Head of caudate nucleus (tissue), 42 donors: ENCODE results near the gene BTBD1.
A peak's percentile ranks its signal among the peaks of the same experiment; 100 is the strongest.
"Not testable (repeated sequence)": the region's sequence is repeated elsewhere in the genome, so short reads cannot be mapped to it uniquely, and the experiment has no call there.

ENCODE experiments used
- DNase-seq, 42 donors: peaks; one replicate each; pipeline versions ENCODE4 v3.0.0 to v3.0.0-alpha.2; 2020 to 2021; ENCODE audit warnings: mixed read lengths in 7 of 42
- intact Hi-C: fragments of 100-400 bp; cut with DNase I; formaldehyde crosslinking; loops from one replicate; pipeline ENCODE4 v1.15.0; 2022

The BTBD1 gene

GRCh38 chr15:83100097-83100646, 33.1 kb upstream of the BTBD1 start:
- intact Hi-C loops, result no loop called here
- DNase-seq, result peak in 6 of 42 donors; percentile 9 to 36 (median 16)

DNA sequence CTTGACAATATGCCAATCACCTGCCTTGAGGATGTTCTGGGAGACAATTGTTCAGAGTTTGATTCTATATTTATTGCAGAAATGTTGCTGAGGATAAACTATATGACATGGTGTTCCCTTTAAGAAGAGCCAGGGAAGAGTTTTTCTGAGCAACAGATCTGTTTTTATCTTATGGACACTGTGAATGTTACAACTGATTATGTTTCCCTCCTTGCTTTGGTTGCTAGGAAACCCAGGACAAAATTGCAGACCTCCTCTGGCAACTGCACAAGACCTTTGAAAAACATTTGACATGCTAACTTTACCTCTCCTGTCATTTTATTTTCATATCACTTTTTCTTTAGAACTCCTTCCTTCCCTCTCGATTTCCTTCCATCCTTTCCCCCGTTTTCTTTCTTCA, 32.2 kb upstream of the BTBD1 start:
- intact Hi-C loops, result no loop called here
- no peak for DNase-seq

DNA sequence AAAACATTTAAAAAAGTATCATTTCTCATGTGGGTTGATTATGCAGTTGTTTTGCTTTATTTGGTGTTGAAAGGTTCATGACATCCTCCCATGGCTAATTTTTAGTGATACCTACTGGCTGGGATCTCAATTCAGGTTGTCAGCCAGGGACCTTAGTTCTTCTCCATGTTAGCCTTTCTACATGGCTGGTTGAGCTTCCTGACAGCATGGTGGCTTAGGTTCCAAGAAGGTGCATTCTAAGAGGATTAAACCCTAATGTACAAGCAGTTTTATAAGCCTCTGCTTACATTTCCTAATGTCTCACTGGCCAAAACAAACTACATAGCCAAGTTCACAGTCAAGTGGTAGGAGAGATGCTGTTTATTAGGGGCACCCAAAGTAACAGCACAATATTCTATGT, 31.0 kb upstream of the BTBD1 start:
- intact Hi-C loops, result no loop called here

DNA sequence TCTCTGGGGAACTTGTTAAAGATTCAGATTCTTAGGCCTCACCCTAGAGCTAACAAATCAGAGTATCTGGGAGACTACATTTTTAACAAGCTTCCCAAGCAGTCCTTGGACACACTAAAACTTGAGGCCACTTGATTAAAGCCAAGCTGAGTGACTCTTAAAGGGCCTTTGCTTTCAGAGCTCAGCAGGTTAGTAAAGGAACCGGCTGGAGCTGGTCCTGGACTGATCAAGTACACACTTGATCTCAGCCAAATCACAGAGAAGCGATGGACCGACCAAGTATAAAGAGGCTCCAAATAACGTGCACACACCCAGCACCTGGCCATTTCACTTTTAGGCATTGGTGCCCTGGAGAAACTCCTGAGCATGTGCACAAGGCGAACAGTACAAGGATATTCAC, 27.5 kb upstream of the BTBD1 start:
- no peak for DNase-seq
- intact Hi-C loops, result no loop called here

More for the DNA sequence above, 31.0 kb upstream of the BTBD1 start:
- DNase-seq, result no peak

DNA sequence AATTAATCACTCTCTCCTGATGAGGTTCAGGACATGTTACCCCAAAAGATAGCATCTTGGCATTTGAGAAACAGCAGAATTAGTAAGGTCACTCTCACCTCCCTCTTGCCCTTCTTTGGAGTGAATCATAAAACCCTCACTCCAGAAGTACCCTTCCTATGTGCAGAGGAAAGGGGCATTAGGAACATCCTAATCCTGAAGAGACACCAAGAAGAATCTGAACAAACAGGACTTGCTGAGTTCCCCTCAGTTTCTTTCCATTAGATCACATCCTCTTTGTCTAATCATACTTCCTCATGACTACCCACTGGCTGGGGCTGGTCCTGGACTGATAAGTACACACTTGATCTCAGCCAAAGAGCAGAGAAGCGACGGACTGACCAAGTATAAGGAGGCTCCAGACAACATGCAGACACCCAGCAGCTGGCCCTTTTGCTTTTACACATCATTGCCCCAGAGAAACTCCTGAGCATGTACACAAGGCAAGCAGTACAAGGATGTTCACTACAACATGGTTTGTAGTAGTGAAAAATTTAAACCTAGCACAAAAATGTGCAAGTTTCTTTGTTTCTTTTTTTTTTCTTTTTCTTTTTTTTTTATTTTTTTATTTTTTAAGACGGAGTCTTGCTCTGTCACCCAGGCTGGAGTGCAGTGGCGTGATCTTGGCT, 25.4 kb upstream of the BTBD1 start:
- DNase-seq, result peak in 22 of 42 donors; percentile 16 to 66 (median 29)
- intact Hi-C loops, result no loop called here

DNA sequence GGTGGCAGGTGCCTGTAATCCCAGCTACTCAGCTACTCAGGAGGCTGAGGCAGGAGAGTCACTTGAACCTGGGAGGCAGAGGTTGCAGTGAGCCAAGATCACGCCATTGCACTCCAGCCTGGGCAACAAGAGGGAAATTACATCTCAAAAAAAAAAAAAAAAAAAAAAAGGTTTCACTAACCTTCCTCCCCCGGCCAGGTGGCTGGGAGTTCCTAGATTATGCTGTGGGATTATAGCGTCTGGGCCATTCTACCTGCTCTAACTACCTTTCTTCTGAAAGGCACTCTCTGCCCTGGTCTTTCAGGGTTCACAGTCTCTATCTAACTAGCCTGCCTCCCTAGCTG, 24.9 kb upstream of the BTBD1 start:
- DNase-seq, intact Hi-C loops: not testable (repeated sequence)

- intact Hi-C loops, result no loop called here
- DNase-seq, result no peak
Measured at GRCh38 chr15:83090465-83090864, 23.4 kb upstream of the BTBD1 start.

DNA sequence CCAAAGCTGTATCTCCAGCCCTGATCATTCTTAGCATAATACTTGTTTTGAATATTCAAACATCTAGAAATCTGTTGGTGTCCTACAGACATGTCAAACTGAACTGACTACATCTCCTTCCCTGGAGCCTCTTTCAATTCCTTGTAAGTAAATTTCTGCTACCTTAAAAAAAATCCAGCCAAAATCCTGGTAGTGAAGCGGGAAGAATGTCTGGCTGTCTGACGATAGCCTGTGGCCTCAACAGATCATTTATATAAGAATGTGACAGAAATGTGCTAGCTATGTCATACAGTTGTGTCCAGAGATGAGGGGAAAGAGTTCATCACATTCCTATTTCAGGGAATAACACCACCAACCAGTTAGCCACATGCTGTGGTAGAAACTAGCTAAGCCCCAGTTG, 21.8 kb upstream of the BTBD1 start:
- DNase-seq, result no peak
- intact Hi-C loops, result no loop called here

GRCh38 chr15:83087576-83087975, 20.5 kb upstream of the BTBD1 start:
- intact Hi-C loops, result no loop called here
- no peak for DNase-seq

GRCh38 chr15:83085864-83086552, 19.0 kb upstream of the BTBD1 start:
- intact Hi-C loops, DNase-seq: not testable (repeated sequence)

GRCh38 chr15:83085461-83085860, 18.4 kb upstream of the BTBD1 start:
- intact Hi-C loops, DNase-seq: not testable (repeated sequence)

DNA sequence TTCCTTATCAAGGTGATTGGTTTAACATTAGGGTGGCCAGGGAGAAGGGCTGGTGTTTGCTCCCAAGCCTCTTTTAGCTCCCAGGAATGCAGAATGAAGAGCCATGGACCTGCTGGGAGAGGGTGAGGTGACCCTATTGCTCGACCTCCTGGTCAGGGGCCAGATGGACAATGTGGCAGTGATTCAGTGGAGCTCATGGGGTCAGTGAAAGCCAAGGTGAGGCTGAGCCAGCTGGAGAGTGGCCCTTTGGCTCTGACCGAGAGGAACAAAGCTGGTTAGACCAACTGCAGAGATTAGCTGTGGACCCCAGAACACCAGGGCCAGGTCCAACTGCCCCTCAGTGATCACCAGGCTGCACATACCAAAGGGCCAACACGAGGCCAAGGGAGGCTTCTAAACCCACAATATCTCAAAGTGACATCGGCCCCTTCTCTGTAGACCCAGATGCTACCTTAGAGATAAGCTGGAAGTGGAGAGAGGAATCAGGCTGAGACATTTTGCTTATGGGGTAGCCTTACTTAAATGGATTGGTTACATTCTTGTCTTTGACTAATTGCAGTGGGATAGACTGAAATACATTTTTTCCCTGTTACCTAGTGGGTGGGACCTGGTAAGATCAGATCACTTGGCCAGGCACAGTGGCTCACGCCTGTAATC, 15.8 kb upstream of the BTBD1 start:
- no peak for DNase-seq
- intact Hi-C loops, result no loop called here

DNA sequence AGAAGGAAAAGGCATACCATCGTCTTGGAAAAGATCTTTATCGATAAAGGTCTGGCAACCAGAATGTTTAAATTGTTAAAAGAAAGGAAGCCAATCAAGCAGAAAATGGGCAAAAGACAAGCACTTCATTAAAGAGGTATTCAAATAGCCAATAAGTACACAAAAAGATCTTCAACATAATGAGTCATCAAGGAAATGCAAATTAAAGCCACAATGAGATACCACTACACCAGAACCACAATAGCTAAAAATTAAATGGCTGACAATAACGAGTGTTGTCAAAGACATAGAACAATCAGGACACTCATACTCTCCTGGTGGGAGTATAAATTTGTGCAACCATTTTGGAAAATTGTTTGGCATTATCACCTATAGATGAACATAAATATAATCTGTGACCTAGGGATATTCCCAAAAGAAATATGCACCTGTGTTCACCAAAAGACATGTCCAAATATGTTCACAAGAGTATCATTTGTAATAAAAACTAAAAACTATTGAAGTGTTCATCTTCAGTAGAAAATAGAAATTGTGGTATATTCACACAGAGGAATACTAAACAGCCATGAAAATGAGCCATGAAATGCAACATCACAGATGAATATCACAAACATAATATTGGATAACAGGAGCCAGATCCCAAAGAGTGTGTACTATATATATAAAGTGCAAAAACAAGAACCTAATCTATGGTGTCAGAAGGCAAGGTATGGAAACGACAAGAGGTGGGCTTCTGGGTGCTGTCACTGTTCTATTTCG, 14.4 kb upstream of the BTBD1 start:
- intact Hi-C loops, result no loop called here
- DNase-seq, result no peak

DNA sequence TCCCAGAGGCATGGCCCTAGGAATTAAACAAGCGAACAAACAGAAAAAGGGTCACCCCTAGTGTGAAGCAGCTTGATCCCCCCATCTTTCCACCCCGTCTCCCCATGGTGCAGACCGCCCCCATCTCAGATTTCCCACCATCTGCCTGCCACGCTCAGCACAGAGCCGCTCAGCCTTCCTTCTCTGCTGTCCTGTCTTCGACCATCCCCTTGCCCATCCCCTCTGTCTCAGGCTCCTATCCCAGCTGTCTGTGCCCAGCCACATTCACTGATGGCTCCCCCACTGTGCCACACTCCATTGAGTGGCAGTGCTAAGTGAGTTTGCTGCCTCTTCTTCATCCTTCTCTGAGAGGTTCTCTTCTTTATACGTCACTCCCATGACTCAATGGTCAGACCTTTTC, 11.7 kb upstream of the BTBD1 start:
- no peak for DNase-seq
- intact Hi-C loops, result no loop called here

- intact Hi-C loops, result no loop called here
- no peak for DNase-seq
Measured at GRCh38 chr15:83077491-83078230, 10.6 kb upstream of the BTBD1 start.

DNA sequence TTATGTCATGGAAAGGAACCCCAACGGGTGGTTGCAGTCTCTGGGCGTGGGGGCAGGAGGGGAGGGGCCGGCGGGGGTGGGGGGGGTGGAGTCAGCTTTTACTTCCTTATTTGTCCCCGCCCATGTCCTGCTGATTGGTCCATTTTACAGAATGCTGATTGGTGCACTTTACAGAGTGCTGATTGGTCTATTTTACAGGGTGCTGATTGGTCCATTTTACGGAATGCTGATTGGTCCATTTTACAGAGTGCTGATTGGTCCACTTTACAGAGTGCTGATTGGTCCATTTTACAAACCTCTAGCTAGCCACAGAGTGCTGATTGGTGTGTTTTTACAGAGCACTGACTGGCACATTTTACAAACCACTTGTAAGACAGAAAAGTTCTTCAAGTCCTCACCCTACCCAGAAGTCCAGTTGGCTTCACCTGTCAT, 2.2 kb upstream of the BTBD1 start:
- intact Hi-C loops, result loop anchor here (5.0 kb wide), 2 partner anchors 57 to 138 kb away; partner anchors contain the start of genes C15orf40 and HDGFL3
- peak in 6 of 42 donors; percentile 7 to 40 (median 26) for DNase-seq

DNA sequence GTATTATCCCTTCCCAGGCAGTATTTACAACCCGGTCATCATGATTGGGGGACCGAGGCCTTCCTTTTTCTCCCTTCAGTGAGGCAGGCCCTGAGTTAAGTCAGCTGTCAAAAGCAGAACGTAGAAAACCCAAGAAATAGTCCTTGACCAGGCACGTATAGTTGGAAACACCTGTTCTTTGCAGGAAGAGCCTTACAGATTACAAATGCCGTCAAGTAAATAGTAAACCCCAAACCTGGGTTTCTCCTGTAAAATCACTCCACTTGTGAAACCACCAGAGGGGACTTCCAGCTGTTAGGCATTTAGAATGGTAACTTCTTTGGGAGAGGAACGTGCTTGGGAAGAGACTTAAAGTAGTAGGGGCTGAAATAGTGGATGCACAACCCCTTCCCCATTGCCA, 1.0 kb upstream of the BTBD1 start:
- intact Hi-C loops, result loop anchor here (5.0 kb wide), 2 partner anchors 56 to 139 kb away; partner anchors contain the start of genes C15orf40 and HDGFL3

GRCh38 chr15:83067638-83067962, 548 bp upstream of the BTBD1 start:
- intact Hi-C loops, result loop anchor here (5.0 kb wide), 2 partner anchors 55 to 140 kb away; partner anchors contain the start of genes C15orf40 and HDGFL3
- DNase-seq, result peak in 1 of 42 donors; percentile 13

More for the DNA sequence above, 1.0 kb upstream of the BTBD1 start:
- no peak for DNase-seq
